ENCODE data around the gene KIF2A. TPM values are rescaled to one million over a fixed set of nuclear protein-coding genes. Genes with fewer than 3 reads are reported as not detected.

The KIF2A gene
- total and polyA plus RNA-seq, 2 of the 8 experiments (the other 6 are each of a cell fraction or from before 2014, with no cell fraction given): 18.4 to 97.1 TPM

DNA sequence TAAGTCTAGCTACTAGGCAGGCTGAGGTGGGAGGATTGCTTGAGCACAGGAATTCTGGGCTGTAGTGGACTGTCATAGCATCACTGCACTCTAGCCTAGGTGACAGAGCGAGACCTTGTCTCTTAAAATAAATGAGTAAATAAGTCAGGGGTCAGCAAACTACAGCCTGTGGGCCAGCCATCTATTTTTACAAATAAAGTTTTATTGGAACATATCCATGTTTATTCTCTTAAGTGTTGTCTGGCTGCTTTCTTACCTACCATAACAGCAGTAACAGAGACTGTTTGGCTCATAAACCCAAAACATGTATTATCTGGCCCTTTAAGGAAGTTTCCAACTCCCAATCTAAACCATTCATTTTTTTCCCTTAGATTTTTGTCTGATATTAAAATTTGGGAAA is 68.1 kb downstream of the KIF2A start:
- H3K27me3 ChIP-seq (replicated peaks in 1 of 4; ENCODE audit: control insufficient read depth in 3 of 4, extremely low read depth in 1 of 4, insufficient read depth in 3 of 4, low read length in 3 of 4): no peaks in the 10 kb centered on the region
- no peak overlapping the region for H3K9ac ChIP-seq (replicated peaks in 1 of 4; ENCODE audit: extremely low read depth in 1 of 4, low read depth in 3 of 4, low read length in 3 of 4)
- H3K79me1 ChIP-seq (ENCODE audit: low read depth, low read length): no peaks in the 10 kb centered on the region
- WGBS, 2 experiments (ENCODE audit: extremely low coverage in 1 of 2, insufficient coverage in 1 of 2, insufficient read length in 1 of 2, insufficient replicate concordance in 2 of 2, low coverage in 1 of 2, low lambda C conversion rate in 2 of 2, missing lambda C conversion rate in 1 of 2): 95% methylated on average over 1 of the region's 1 CpG; no CpG with 5 or more reads in 1 of the 2 experiments
- H3K4me3 ChIP-seq (ENCODE audit: extremely low read depth in 1 of 4, insufficient read depth in 2 of 4, low read depth in 3 of 4, low read length in 4 of 4): no peak overlapping the region
- ChIA-PET POLR2A (ENCODE audit: partially characterized antibody) (interaction anchor here (0.7 kb wide), 1 partner anchor 71 kb away, joined by 3 read pairs; no protein-coding TSS in a partner anchor), CTCF (ENCODE audit: partially characterized antibody) (no interaction called here)
- H2AK5ac ChIP-seq (ENCODE audit: low read depth, low read length): no peak overlapping the region
- no peak overlapping the region for H4K5ac ChIP-seq (ENCODE audit: insufficient read length, low read depth, low read length)
- H3K56ac ChIP-seq (replicated peaks; ENCODE audit: insufficient read length, low read depth, low read length): no peak overlapping the region
- H2BK20ac ChIP-seq (ENCODE audit: low read length): no peak overlapping the region
- no peak for DNase-seq (ENCODE audit: low read depth in 1 of 2, low spot score in 2 of 2)
- no peak for FAIRE-seq
- no peak overlapping the region for H2AFZ ChIP-seq (ENCODE audit: low read length)
- no peaks in the 10 kb centered on the region for H3K4me1 ChIP-seq (replicated peaks in 1 of 4; ENCODE audit: control insufficient read depth in 3 of 4, insufficient read depth in 4 of 4, low read length in 3 of 4)
- no peak overlapping the region for H3K27ac ChIP-seq (ENCODE audit: low read depth, low read length)
- H3K14ac ChIP-seq (ENCODE audit: insufficient read length): no peak overlapping the region
- H2BK15ac ChIP-seq (ENCODE audit: low read length): no peak overlapping the region
- no peak overlapping the region for H4K91ac ChIP-seq (replicated peaks; ENCODE audit: insufficient read length, low read length)
- no peak overlapping the region for H3K18ac ChIP-seq (ENCODE audit: extremely low read depth, low read length)
- H3K4me2 ChIP-seq (ENCODE audit: insufficient read depth in 1 of 2, low read depth in 2 of 2, low read length in 2 of 2): no peak overlapping the region
- no peak overlapping the region for H3K4ac ChIP-seq (replicated peaks; ENCODE audit: insufficient read length, low read depth, low read length)
- no peaks in the 10 kb centered on the region for H3K23me2 ChIP-seq (ENCODE audit: low read depth, low read length)
- H2BK120ac ChIP-seq (replicated peaks; ENCODE audit: low read depth, low read length): no peak overlapping the region
- H2BK5ac ChIP-seq (ENCODE audit: low read depth, low read length): no peak overlapping the region
- H4K8ac ChIP-seq (ENCODE audit: extremely low read depth, insufficient read depth, low read length): no peak overlapping the region
- no peaks in the 10 kb centered on the region for H3K9me3 ChIP-seq (ENCODE audit: insufficient read depth in 2 of 2, low read depth in 1 of 2, low read length in 1 of 2)
- H3K79me2 ChIP-seq (ENCODE audit: control insufficient read depth in 1 of 2, insufficient read depth in 2 of 2, low read length in 2 of 2): no peaks in the 10 kb centered on the region
- H3K36me3 ChIP-seq (ENCODE audit: control insufficient read depth in 2 of 4, insufficient read depth in 4 of 4, low read length in 3 of 4): peaks cover 2 to 48% (median 32%) of the 10 kb centered on the region in 4 experiments
- no peaks in the 10 kb centered on the region for H4K20me1 ChIP-seq (replicated peaks in 1 of 2; ENCODE audit: control insufficient read depth in 1 of 2, insufficient read depth in 2 of 2, low read length in 2 of 2)
- no peak overlapping the region for H2BK12ac ChIP-seq (ENCODE audit: low read depth, low read length)
- no peak overlapping the region for H3K23ac ChIP-seq (ENCODE audit: insufficient read length)

Measured in H1 (cell line).